ENCODE results near the gene PLD6.

DNA sequence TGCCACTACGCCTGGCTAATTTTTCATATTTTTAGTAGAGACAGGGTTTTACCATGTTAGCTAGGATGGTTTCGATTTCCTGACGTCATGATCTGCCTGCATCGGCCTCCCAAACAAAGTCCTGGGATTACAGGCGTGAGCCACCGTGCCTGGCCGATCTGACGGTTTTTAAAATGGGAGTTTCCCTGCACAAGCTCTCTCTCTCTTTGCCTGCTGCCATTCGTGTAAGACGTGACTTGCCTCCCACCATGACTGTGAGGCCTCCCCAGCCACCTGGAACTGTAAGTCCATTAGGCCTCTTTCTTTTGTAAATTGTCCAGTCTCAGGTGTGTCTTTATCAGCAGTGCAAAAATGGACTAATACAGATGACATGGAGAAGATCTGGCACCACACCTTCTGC is 35.5 kb upstream of the PLD6 start:
- no peak for TF ChIP-seq ARNTL (CRISPR knock-in tag; IDR thresholded peaks at IDR 0.05; ENCODE audit: borderline replicate concordance, low read depth)
- no peak for TF ChIP-seq ESRRG (CRISPR knock-in tag; IDR thresholded peaks at IDR 0.05)
- no peak for TF ChIP-seq ZNF8 (CRISPR knock-in tag; IDR thresholded peaks at IDR 0.05)
- no peak for TF ChIP-seq ZNF70 (CRISPR knock-in tag; IDR thresholded peaks at IDR 0.05)
- TF ChIP-seq ZFP30 (CRISPR knock-in tag; IDR thresholded peaks at IDR 0.05): no peak
- TF ChIP-seq CSDC2 (CRISPR knock-in tag; IDR thresholded peaks at IDR 0.05): no peak
- no peak for TF ChIP-seq POU6F1 (CRISPR knock-in tag; IDR thresholded peaks at IDR 0.05; ENCODE audit: borderline replicate concordance, low read depth)
- TF ChIP-seq, protein P1, sequence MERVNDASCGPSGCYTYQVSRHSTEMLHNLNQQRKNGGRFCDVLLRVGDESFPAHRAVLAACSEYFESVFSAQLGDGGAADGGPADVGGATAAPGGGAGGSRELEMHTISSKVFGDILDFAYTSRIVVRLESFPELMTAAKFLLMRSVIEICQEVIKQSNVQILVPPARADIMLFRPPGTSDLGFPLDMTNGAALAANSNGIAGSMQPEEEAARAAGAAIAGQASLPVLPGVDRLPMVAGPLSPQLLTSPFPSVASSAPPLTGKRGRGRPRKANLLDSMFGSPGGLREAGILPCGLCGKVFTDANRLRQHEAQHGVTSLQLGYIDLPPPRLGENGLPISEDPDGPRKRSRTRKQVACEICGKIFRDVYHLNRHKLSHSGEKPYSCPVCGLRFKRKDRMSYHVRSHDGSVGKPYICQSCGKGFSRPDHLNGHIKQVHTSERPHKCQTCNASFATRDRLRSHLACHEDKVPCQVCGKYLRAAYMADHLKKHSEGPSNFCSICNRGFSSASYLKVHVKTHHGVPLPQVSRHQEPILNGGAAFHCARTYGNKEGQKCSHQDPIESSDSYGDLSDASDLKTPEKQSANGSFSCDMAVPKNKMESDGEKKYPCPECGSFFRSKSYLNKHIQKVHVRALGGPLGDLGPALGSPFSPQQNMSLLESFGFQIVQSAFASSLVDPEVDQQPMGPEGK (CRISPR knock-in tag; IDR thresholded peaks at IDR 0.05; ENCODE audit: borderline replicate concordance): no peak
- TF ChIP-seq ZFP3 (CRISPR knock-in tag; IDR thresholded peaks at IDR 0.05): no peak

Measured in SK-N-SH treated with all-trans-retinoic acid at 6 μM for 48 hours (cell line).